Keratinocyte (primary cell): ENCODE data around the gene HOXA11. TPM values are rescaled to one million over a fixed set of nuclear protein-coding genes. Genes with fewer than 3 reads are reported as not detected.

Source experiments
- DNase-seq: peaks from one replicate; pipeline ENCODE4 v3.0.0-alpha.2; 2011; ENCODE audit warnings: low read depth, missing footprints, low spot score
- FAIRE-seq: peaks from 2 replicates; lab custom pipeline; 2011; peaks lifted over from hg19 to GRCh38; lab: Jason Lieb, UNC
- H2AFZ ChIP-seq: 2 replicates; pipeline ENCODE4 v1.6.0; 2012; ENCODE audit warnings: low read length, control low read depth, inconsistent platforms; ENCODE audit not compliant: control insufficient read depth
- H3K27ac ChIP-seq: 2 replicates; pipeline ENCODE4 v1.5.1; 2011; ENCODE audit warnings: low read length; ENCODE audit not compliant: control insufficient read depth, insufficient read depth
- H3K27me3 ChIP-seq: 3 replicates; pipeline ENCODE4 v1.6.0; 2011; ENCODE audit warnings: low read length; ENCODE audit not compliant: control insufficient read depth, insufficient read depth; ENCODE audit errors: extremely low read depth
- H3K36me3 ChIP-seq, 2 experiments: 2 replicates in 1 of 2; 3 replicates in 1 of 2; pipeline ENCODE4 v1.5.1; 2011; ENCODE audit warnings: low read length in 2 of 2, mild to moderate bottlenecking in 1 of 2; ENCODE audit not compliant: control insufficient read depth in 2 of 2, insufficient read depth in 2 of 2; ENCODE audit errors: extremely low read depth in 1 of 2
- H3K4me1 ChIP-seq: 3 replicates; pipeline ENCODE4 v1.5.1; 2011; ENCODE audit warnings: low read length; ENCODE audit not compliant: control insufficient read depth, insufficient read depth; ENCODE audit errors: extremely low read depth
- H3K4me2 ChIP-seq: 3 replicates; pipeline ENCODE4 v1.6.0; 2011; ENCODE audit warnings: low read depth, low read length; ENCODE audit not compliant: control insufficient read depth, insufficient read depth; ENCODE audit errors: extremely low read depth
- H3K4me3 ChIP-seq, 3 experiments: fragments of 200-600 bp in 1 of 3; sonication (generic) in 1 of 3; 2 replicates in 2 of 3; 3 replicates in 1 of 3; pipeline ENCODE4 v1.5.1; 2011 to 2016; ENCODE audit warnings: low read length in 3 of 3, mild to moderate bottlenecking in 3 of 3, control low read depth in 2 of 3, inconsistent platforms in 1 of 3, low read depth in 1 of 3, mixed read lengths in 1 of 3, mixed run types in 1 of 3, moderate library complexity in 1 of 3; ENCODE audit not compliant: control insufficient read depth in 2 of 3, insufficient read depth in 2 of 3; ENCODE audit errors: extremely low read depth in 1 of 3
- H3K79me2 ChIP-seq: 2 replicates; pipeline ENCODE4 v1.6.0; 2012; ENCODE audit warnings: low read length; ENCODE audit not compliant: control insufficient read depth, insufficient read depth
- H3K9ac ChIP-seq: 3 replicates; pipeline ENCODE4 v1.6.0; 2011; ENCODE audit warnings: low read length; ENCODE audit not compliant: control insufficient read depth, insufficient read depth; ENCODE audit errors: extremely low read depth
- H3K9me1 ChIP-seq: 3 replicates; pipeline ENCODE4 v1.6.0; 2011; ENCODE audit warnings: low read length; ENCODE audit not compliant: control insufficient read depth, insufficient read depth; ENCODE audit errors: extremely low read depth
- H3K9me3 ChIP-seq: 2 replicates; pipeline ENCODE4 v1.5.1; 2012; ENCODE audit warnings: low read depth, low read length; ENCODE audit not compliant: control insufficient read depth
- H4K20me1 ChIP-seq: 3 replicates; pipeline ENCODE4 v1.6.0; 2011; ENCODE audit warnings: low read length; ENCODE audit not compliant: control insufficient read depth, insufficient read depth; ENCODE audit errors: extremely low read depth
- EZH2 ChIP-seq: IDR thresholded peaks from one replicate; pipeline ENCODE4 v1.6.1; 2012; ENCODE audit warnings: inconsistent platforms, mild to moderate bottlenecking, low read length, moderate library complexity
- dilution Hi-C: fragments of 300-500 bp; cut with MboI; formaldehyde crosslinking; loops from one replicate; pipeline ENCODE4 v1.7.0; 2020; ENCODE audit warnings: low sequenced_read_pairs; ENCODE audit not compliant: extremely low pct_ligation_motif_present
- polyA plus RNA-seq, 5 experiments: library from polyadenylated mRNA; depleted of rRNA in 3 of 5; stranded (reverse) in 3 of 5; stranded (forward) in 1 of 5; unstranded in 1 of 5; fragments of >200 nt; gene quantifications; 1 replicate in 1 of 5; 2 replicates in 3 of 5; 3 replicates in 1 of 5; pipeline versions ENCODE4 v1.2.1 to v1.2.3, GENCODE V29; 2011 to 2012; ENCODE audit warnings: missing spikeins in 2 of 5, low read depth in 1 of 5, low replicate concordance in 1 of 5
- TF ChIP-seq, protein P1 (sequence below), 3 experiments: IDR thresholded peaks in 1 of 3; conservative IDR thresholded peaks in 1 of 3; optimal IDR thresholded peaks in 1 of 3; 2 replicates in 2 of 3; 3 replicates in 1 of 3; pipeline versions ENCODE3 to v1.5.1; 2011; ENCODE audit warnings: low read length in 3 of 3, mild to moderate bottlenecking in 3 of 3, moderate library complexity in 2 of 3, control low read depth in 1 of 3, inconsistent platforms in 1 of 3; ENCODE audit not compliant: insufficient read depth in 2 of 3; ENCODE audit errors: extremely low read depth in 1 of 3

The HOXA11 gene
- polyA plus RNA-seq, 1 donor (not counting 4 experiments of a cell fraction or from before 2014, with no cell fraction given): 0.07 TPM

GRCh38 chr7:27141923-27142579 is 43.0 kb downstream of the HOXA11 start:
- DNase-seq: no peak
- Histone ChIP-seq H3K9me1 (no peaks in the 10 kb centered on the region), H2AFZ (no peak overlapping the region), H4K20me1 (no peaks in the 10 kb centered on the region), H3K27ac (peak overlapping the region; percentile 92), H3K36me3 (peaks cover 4 to 7% of the 10 kb centered on the region in 2 experiments), H3K9ac (peak overlapping the region; percentile 93), H3K9me3 (no peaks in the 10 kb centered on the region), H3K79me2 (peaks cover 67% of the 10 kb centered on the region), H3K27me3 (no peaks in the 10 kb centered on the region), H3K4me1 (peaks cover 36% of the 10 kb centered on the region), H3K4me3 (peak overlapping the region; percentile 58 to 93 (median 91)), H3K4me2 (peak overlapping the region; percentile 92)
- no peak for FAIRE-seq
- TF ChIP-seq, protein P1, sequence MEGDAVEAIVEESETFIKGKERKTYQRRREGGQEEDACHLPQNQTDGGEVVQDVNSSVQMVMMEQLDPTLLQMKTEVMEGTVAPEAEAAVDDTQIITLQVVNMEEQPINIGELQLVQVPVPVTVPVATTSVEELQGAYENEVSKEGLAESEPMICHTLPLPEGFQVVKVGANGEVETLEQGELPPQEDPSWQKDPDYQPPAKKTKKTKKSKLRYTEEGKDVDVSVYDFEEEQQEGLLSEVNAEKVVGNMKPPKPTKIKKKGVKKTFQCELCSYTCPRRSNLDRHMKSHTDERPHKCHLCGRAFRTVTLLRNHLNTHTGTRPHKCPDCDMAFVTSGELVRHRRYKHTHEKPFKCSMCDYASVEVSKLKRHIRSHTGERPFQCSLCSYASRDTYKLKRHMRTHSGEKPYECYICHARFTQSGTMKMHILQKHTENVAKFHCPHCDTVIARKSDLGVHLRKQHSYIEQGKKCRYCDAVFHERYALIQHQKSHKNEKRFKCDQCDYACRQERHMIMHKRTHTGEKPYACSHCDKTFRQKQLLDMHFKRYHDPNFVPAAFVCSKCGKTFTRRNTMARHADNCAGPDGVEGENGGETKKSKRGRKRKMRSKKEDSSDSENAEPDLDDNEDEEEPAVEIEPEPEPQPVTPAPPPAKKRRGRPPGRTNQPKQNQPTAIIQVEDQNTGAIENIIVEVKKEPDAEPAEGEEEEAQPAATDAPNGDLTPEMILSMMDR (optimal IDR thresholded peaks at IDR 0.05 in 1 of 3, IDR thresholded peaks at IDR 0.05 in 1 of 3, conservative IDR thresholded peaks at IDR 0.05 in 1 of 3; ENCODE audit: extremely low read depth in 1 of 3, insufficient read depth in 2 of 3, low read length in 3 of 3): no peak
- no peak for TF ChIP-seq EZH2
- dilution Hi-C loops: no loop called here

- Histone ChIP-seq H3K9me3 (no peaks in the 10 kb centered on the region), H3K4me3 (peak overlapping the region in 2 of 3 experiments; percentile 91 to 93), H4K20me1 (no peaks in the 10 kb centered on the region), H3K27me3 (no peaks in the 10 kb centered on the region), H3K4me1 (peaks cover 34% of the 10 kb centered on the region), H3K27ac (peak overlapping the region; percentile 92), H3K9me1 (no peaks in the 10 kb centered on the region), H2AFZ (no peak overlapping the region), H3K4me2 (peak overlapping the region; percentile 92), H3K9ac (peak overlapping the region; percentile 93), H3K79me2 (peaks cover 62% of the 10 kb centered on the region), H3K36me3 (peaks cover 4 to 7% of the 10 kb centered on the region in 2 experiments)
- TF ChIP-seq, protein P1 (optimal IDR thresholded peaks at IDR 0.05 in 1 of 3, IDR thresholded peaks at IDR 0.05 in 1 of 3, conservative IDR thresholded peaks at IDR 0.05 in 1 of 3; ENCODE audit: extremely low read depth in 1 of 3, insufficient read depth in 2 of 3, low read length in 3 of 3): no peak
- peak; percentile 63 for FAIRE-seq
- no peak for DNase-seq
- dilution Hi-C loops: no loop called here
Observed at GRCh38 chr7:27141137-27141922, 43.7 kb downstream of the HOXA11 start.
